Astrocyte of the cerebellum (primary cell): ENCODE results near the gene SLC16A3.

Experiments used
- DNase-seq: peaks from one replicate; pipeline ENCODE4 v3.0.0-alpha.2; 2011; ENCODE audit warnings: low read depth
- H3K4me3 ChIP-seq: 2 replicates; pipeline ENCODE4 v1.5.1; 2011; ENCODE audit warnings: mild to moderate bottlenecking, low read depth, low read length, moderate library complexity
- CTCF ChIP-seq: IDR thresholded peaks from 2 replicates; pipeline ENCODE4 v1.5.1; 2012; ENCODE audit warnings: low read length, low read depth, moderate library complexity, mild to moderate bottlenecking; ENCODE audit errors: missing control alignments
- in situ Hi-C: cut with HindIII; loops from 2 replicates; pipeline ENCODE4 v1.10.0; 2017; ENCODE audit warnings: low sequenced_read_pairs

The SLC16A3 gene

GRCh38 chr17:82240506-82241182 lies 11.8 kb downstream of the SLC16A3 start:
- no peak overlapping the region for H3K4me3 ChIP-seq
- no peak for TF ChIP-seq CTCF
- DNase-seq: no peak
- in situ Hi-C loops: no loop called here

- in situ Hi-C loops: no loop called here
- DNase-seq: no peak
- TF ChIP-seq CTCF: no peak
- H3K4me3 ChIP-seq: no peak overlapping the region
These were observed 12.5 kb downstream of the SLC16A3 start for GRCh38 chr17:82241183-82241925.

- TF ChIP-seq CTCF: no peak
- in situ Hi-C loops: no loop called here
- no peak for DNase-seq
These were observed 13.3 kb downstream of the SLC16A3 start for GRCh38 chr17:82241926-82242697.

GRCh38 chr17:82242698-82242976 lies 13.8 kb downstream of the SLC16A3 start:
- no peak for DNase-seq
- H3K4me3 ChIP-seq: no peak overlapping the region
- in situ Hi-C loops: no loop called here
- TF ChIP-seq CTCF: no peak

More at GRCh38 chr17:82241926-82242697, 13.3 kb downstream of the SLC16A3 start:
- no peak overlapping the region for H3K4me3 ChIP-seq

GRCh38 chr17:82242977-82243647 lies 14.3 kb downstream of the SLC16A3 start:
- in situ Hi-C loops: no loop called here
- no peak for TF ChIP-seq CTCF
- DNase-seq: peak; percentile 71
- H3K4me3 ChIP-seq: no peak overlapping the region
